Peyer's patch (tissue), 4 donors: ENCODE measurements around the gene PLEKHA3. TPM values are rescaled to one million over a fixed set of nuclear protein-coding genes. Genes with fewer than 3 reads are reported as not detected.

Experiments used
- DNase-seq, 3 donors: peaks; one replicate each; pipeline ENCODE4 v3.0.0-alpha.2; 2017 to 2019
- H3K27ac ChIP-seq, 4 donors: fragments of 200-600 bp; sonication (generic); one replicate each; pipeline ENCODE4 v1.5.1; 2016 to 2019
- H3K27me3 ChIP-seq, 2 donors: fragments of 200-600 bp; sonication (generic); one replicate each; pipeline ENCODE4 v1.5.1; 2019
- H3K36me3 ChIP-seq, 3 donors: fragments of 200-600 bp; sonication (generic); one replicate each; pipeline ENCODE4 v1.5.1; 2016 to 2019
- H3K4me1 ChIP-seq, 4 donors: fragments of 200-600 bp; sonication (generic); one replicate each; pipeline ENCODE4 v1.5.1; 2016 to 2019
- H3K4me3 ChIP-seq, 4 donors: fragments of 200-600 bp; sonication (generic); 1 replicate in 3 of 4; 2 replicates in 1 of 4; pipeline ENCODE4 v1.5.1; 2016 to 2019; ENCODE audit warnings: mild to moderate bottlenecking in 1 of 4
- H3K9me3 ChIP-seq, 4 donors: fragments of 200-600 bp; sonication (generic); one replicate each; pipeline ENCODE4 v1.5.1; 2016 to 2019; ENCODE audit warnings: mild to moderate bottlenecking in 1 of 4
- POLR2A ChIP-seq, 2 donors: fragments of 450-650 bp; IDR thresholded peaks; one replicate each; pipeline ENCODE4 v1.5.1; 2017; ENCODE audit warnings: antibody characterized with exemption in 2 of 2, mild to moderate bottlenecking in 2 of 2, moderate library complexity in 2 of 2
- total RNA-seq, 4 donors: library from RNA; depleted of rRNA; stranded (reverse); fragments of >200 nt; gene quantifications; one replicate each; pipeline ENCODE4 v1.1.0, GENCODE V29; 2016
- TF ChIP-seq, protein P1 (sequence below), 6 experiments: fragments of 450-650 bp in 4 of 6; fragments of 200-600 bp in 2 of 6; sonication (generic) in 1 of 6; IDR thresholded peaks; one replicate each; pipeline ENCODE4 v1.5.1; 2017 to 2019; ENCODE audit warnings: antibody characterized with exemption in 6 of 6, mild to moderate bottlenecking in 3 of 6, moderate library complexity in 1 of 6

The PLEKHA3 gene
- total RNA-seq, 4 donors from 2014 or later = 7.4 to 13.3 (median 8.6) TPM

DNA sequence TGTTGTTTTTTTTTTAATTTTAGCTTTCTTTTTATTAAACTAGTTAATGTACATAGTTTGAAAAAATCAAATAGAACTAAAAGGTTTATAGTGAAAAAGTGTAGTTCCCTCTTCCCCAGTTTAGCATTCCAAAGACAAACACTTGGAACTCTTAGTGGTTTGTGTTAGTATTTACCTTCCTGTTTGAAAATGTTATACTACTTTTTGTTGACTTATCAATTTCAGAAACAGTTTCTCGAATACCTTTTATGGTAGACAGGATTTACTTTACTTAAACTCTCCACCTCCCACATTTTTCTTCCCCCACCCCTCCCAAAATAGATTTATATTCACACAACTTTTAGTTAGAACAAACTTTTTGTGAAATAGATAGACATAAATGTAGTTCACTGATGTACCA is 26.7 kb downstream of the PLEKHA3 start:
- no peak overlapping the region for H3K27ac ChIP-seq
- H3K4me3 ChIP-seq = no peak overlapping the region
- DNase-seq = no peak
- no peaks in the 10 kb centered on the region for H3K27me3 ChIP-seq
- H3K4me1 ChIP-seq = peaks cover 0 to 3% (median 0%) of the 10 kb centered on the region in 4 donors
- no peaks in the 10 kb centered on the region for H3K9me3 ChIP-seq
- TF ChIP-seq, protein P1, sequence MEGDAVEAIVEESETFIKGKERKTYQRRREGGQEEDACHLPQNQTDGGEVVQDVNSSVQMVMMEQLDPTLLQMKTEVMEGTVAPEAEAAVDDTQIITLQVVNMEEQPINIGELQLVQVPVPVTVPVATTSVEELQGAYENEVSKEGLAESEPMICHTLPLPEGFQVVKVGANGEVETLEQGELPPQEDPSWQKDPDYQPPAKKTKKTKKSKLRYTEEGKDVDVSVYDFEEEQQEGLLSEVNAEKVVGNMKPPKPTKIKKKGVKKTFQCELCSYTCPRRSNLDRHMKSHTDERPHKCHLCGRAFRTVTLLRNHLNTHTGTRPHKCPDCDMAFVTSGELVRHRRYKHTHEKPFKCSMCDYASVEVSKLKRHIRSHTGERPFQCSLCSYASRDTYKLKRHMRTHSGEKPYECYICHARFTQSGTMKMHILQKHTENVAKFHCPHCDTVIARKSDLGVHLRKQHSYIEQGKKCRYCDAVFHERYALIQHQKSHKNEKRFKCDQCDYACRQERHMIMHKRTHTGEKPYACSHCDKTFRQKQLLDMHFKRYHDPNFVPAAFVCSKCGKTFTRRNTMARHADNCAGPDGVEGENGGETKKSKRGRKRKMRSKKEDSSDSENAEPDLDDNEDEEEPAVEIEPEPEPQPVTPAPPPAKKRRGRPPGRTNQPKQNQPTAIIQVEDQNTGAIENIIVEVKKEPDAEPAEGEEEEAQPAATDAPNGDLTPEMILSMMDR (IDR thresholded peaks at IDR 0.05) = no peak
- TF ChIP-seq POLR2A (IDR thresholded peaks at IDR 0.05) = no peak
- peaks cover 0 to 46% (median 0%) of the 10 kb centered on the region in 3 donors for H3K36me3 ChIP-seq

GRCh38 chr2:178508646-178509045 is 28.4 kb downstream of the PLEKHA3 start:
- peaks cover 0 to 40% (median 0%) of the 10 kb centered on the region in 3 donors for H3K36me3 ChIP-seq
- H3K27ac ChIP-seq = no peak overlapping the region
- H3K4me1 ChIP-seq = peaks cover 0 to 3% (median 0%) of the 10 kb centered on the region in 4 donors
- TF ChIP-seq POLR2A (IDR thresholded peaks at IDR 0.05) = no peak
- TF ChIP-seq, protein P1 (IDR thresholded peaks at IDR 0.05) = no peak
- H3K27me3 ChIP-seq = no peaks in the 10 kb centered on the region
- H3K9me3 ChIP-seq = no peaks in the 10 kb centered on the region
- no peak for DNase-seq
- no peak overlapping the region for H3K4me3 ChIP-seq

DNA sequence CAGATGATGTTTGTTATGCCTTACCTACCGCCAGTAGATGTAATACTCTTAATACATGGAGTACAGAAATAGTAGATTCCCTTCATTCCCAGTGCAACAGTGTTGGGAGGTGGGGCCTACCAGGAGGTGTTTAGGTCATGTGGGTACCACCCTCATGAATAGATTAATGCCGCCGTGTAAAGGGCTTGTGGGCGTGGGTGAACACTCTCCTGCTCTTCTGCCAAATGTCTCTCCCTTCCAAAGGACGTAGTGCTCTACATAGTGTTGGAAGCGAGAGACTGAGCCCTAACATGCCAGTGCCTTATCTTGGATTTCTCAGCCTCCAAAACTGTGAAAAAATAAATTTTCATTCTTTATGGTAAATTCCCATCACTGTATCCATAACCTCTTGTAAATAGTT is 30.1 kb downstream of the PLEKHA3 start:
- Histone ChIP-seq H3K9me3 (no peaks in the 10 kb centered on the region), H3K27ac (no peak overlapping the region), H3K4me3 (no peak overlapping the region), H3K4me1 (peaks cover 0 to 3% (median 0%) of the 10 kb centered on the region in 4 donors), H3K36me3 (peaks cover 0 to 24% (median 0%) of the 10 kb centered on the region in 3 donors), H3K27me3 (no peaks in the 10 kb centered on the region)
- no peak for DNase-seq
- TF ChIP-seq, protein P1 (IDR thresholded peaks at IDR 0.05) = no peak
- no peak for TF ChIP-seq POLR2A (IDR thresholded peaks at IDR 0.05)

DNA sequence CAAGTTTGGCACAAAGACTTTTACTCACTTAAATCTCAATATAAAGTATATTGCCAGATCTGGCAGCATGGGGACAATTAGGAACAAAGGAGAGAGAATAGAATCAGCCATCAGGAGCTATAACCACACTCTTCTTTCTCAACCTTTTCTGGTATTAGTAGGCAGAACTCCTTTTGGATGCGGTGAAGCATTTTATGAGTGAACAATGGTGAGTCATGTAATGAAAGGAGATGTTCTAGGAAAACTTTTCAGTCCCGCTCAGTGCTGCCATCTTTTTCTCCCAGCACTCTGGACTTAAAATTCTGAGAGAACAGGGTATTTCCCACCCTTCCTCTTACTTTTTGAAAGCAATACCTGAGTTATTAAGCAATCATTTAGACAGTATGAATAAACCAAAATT is 32.2 kb downstream of the PLEKHA3 start:
- TF ChIP-seq POLR2A (IDR thresholded peaks at IDR 0.05) = no peak
- TF ChIP-seq, protein P1 (IDR thresholded peaks at IDR 0.05) = no peak
- Histone ChIP-seq H3K27me3 (no peaks in the 10 kb centered on the region), H3K4me3 (no peak overlapping the region), H3K36me3 (peaks cover 0 to 27% (median 0%) of the 10 kb centered on the region in 3 donors), H3K4me1 (peaks cover 0 to 3% (median 0%) of the 10 kb centered on the region in 4 donors), H3K9me3 (no peaks in the 10 kb centered on the region), H3K27ac (no peak overlapping the region)
- DNase-seq = no peak

GRCh38 chr2:178513876-178514275 is 33.6 kb downstream of the PLEKHA3 start:
- Histone ChIP-seq H3K36me3 (peaks cover 0 to 39% (median 0%) of the 10 kb centered on the region in 3 donors), H3K27me3 (no peaks in the 10 kb centered on the region), H3K9me3 (no peaks in the 10 kb centered on the region), H3K4me3 (no peak overlapping the region), H3K27ac (no peak overlapping the region), H3K4me1 (peaks cover 0 to 3% (median 0%) of the 10 kb centered on the region in 4 donors)
- no peak for DNase-seq
- no peak for TF ChIP-seq POLR2A (IDR thresholded peaks at IDR 0.05)
- TF ChIP-seq, protein P1 (IDR thresholded peaks at IDR 0.05) = no peak

DNA sequence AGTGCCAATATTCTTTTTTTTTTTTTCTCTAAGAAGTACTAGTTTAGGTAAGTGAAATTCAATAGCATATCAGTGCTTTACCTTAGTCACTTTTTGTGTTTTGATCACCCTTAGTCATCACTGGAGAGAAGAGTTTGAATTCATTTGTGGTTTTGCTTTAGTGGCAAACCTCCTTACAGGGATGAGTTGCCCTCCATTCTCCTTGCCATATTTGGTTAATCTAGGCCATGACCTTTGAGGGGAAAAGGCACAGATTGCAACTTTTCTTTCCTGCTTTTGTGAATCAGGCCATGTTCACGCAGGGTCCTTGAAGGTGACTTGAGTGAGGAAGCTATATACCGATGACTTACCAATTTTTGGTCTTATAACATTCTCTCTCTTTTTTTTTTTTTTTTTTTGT is 34.4 kb downstream of the PLEKHA3 start:
- peaks cover 0 to 37% (median 0%) of the 10 kb centered on the region in 3 donors for H3K36me3 ChIP-seq
- H3K4me1 ChIP-seq = peaks cover 0 to 3% (median 0%) of the 10 kb centered on the region in 4 donors
- DNase-seq = no peak
- no peak for TF ChIP-seq POLR2A (IDR thresholded peaks at IDR 0.05)
- TF ChIP-seq, protein P1 (IDR thresholded peaks at IDR 0.05) = no peak
- no peaks in the 10 kb centered on the region for H3K9me3 ChIP-seq
- no peaks in the 10 kb centered on the region for H3K27me3 ChIP-seq
- no peak overlapping the region for H3K27ac ChIP-seq
- no peak overlapping the region for H3K4me3 ChIP-seq
